Sigmoid colon (tissue), 7 donors: Measurements from ENCODE around the gene MAST4. TPM values are rescaled to one million over a fixed set of nuclear protein-coding genes. Genes with fewer than 3 reads are reported as not detected.

Source experiments
- DNase-seq: peaks from one replicate; pipeline ENCODE4 v3.0.0-alpha.2; 2019
- H3K27ac ChIP-seq, 4 donors: fragments of 200-600 bp; sonication (generic); one replicate each; pipeline ENCODE4 v1.5.1; 2016 to 2019; ENCODE audit warnings: mild to moderate bottlenecking in 1 of 4
- H3K27me3 ChIP-seq, 3 donors: fragments of 200-600 bp; sonication (generic); one replicate each; pipeline ENCODE4 v1.5.1; 2019; ENCODE audit warnings: mild to moderate bottlenecking in 1 of 3
- H3K36me3 ChIP-seq, 4 donors: fragments of 200-600 bp; sonication (generic); one replicate each; pipeline ENCODE4 v1.5.1; 2016 to 2019
- H3K4me1 ChIP-seq, 4 donors: fragments of 200-600 bp; sonication (generic); one replicate each; pipeline ENCODE4 v1.5.1; 2017 to 2019
- H3K4me3 ChIP-seq, 4 donors: fragments of 200-600 bp; sonication (generic); one replicate each; pipeline ENCODE4 v1.5.1; 2017 to 2019; ENCODE audit warnings: mild to moderate bottlenecking in 2 of 4, moderate library complexity in 1 of 4
- H3K9me3 ChIP-seq, 4 donors: fragments of 200-600 bp in 3 of 4; sonication (generic) in 3 of 4; one replicate each; pipeline versions ENCODE4 v1.5.1 to v1.6.1; 2013 to 2019
- EP300 ChIP-seq, 4 donors: sonication (generic); formaldehyde crosslinking; IDR thresholded peaks; one replicate each; pipeline ENCODE4 v1.6.1; 2017; ENCODE audit warnings: antibody characterized with exemption in 4 of 4
- POLR2A ChIP-seq, 2 donors: fragments of 450-650 bp; IDR thresholded peaks; one replicate each; pipeline ENCODE4 v1.6.1; 2016; ENCODE audit warnings: antibody characterized with exemption in 2 of 2, mild to moderate bottlenecking in 2 of 2, moderate library complexity in 2 of 2
- POLR2AphosphoS5 ChIP-seq, 4 donors: sonication (generic); formaldehyde crosslinking; IDR thresholded peaks; one replicate each; pipeline ENCODE4 v1.6.1; 2017; ENCODE audit warnings: antibody characterized with exemption in 4 of 4
- WGBS, 2 donors: extraction: QIAGEN DNeasy Blood & Tissue Kit; methylation state at CpG; one replicate each; pipeline ENCODE4 v1.1.7; 2013; 5-methylcytosine and 5-hydroxymethylcytosine counted together
- intact Hi-C: fragments of 100-400 bp; cut with DNase I; formaldehyde crosslinking; loops from one replicate; pipeline ENCODE4 v1.15.1; 2023
- polyA plus RNA-seq, 3 donors: library from polyadenylated mRNA; stranded (reverse); fragments of 200-250 nt; gene quantifications; one replicate each; pipeline ENCODE4 v1.2.3, GENCODE V29; 2013
- total RNA-seq, 4 donors: library from RNA; depleted of rRNA; stranded (reverse); fragments of >200 nt; gene quantifications; one replicate each; pipeline ENCODE4 v1.1.0, GENCODE V29; 2016
- TF ChIP-seq, protein P1 (sequence below), 4 experiments: fragments of 450-650 bp in 3 of 4; fragments of 200-600 bp in 1 of 4; IDR thresholded peaks; one replicate each; pipeline ENCODE4 v1.5.1; 2016 to 2019; ENCODE audit warnings: antibody characterized with exemption in 4 of 4, mild to moderate bottlenecking in 3 of 4, moderate library complexity in 2 of 4
- donor health status: healthy with polysubstance abuse.
- donor health status: Bipolar disorder and iron deficiency.
- donor health status: healthy.

MAST4 gene
- total and polyA plus RNA-seq, 7 donors: 1.6 to 30.7 (median 15.7) TPM

DNA sequence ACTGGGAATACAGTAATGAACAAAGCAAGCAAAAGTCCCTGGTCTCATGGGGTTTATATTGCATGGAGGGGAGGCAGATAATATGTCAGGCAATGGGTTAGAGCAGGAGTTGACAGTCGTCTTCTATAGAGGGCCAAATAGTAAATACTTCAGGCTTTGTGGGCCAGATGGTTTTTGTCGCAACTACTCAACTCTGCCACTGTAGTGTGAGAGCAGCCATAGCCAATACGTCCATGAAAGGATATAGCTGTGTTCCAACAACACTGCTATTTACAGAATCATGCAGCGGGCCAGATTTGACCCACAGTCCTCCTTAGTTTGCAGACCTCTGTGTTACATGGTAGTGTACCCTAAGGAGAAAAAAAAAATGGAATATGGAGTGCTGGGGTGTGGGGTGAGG lies 25.5 kb downstream of the MAST4 start:
- Histone ChIP-seq H3K36me3 (no peaks in the 10 kb centered on the region), H3K27ac (no peak overlapping the region), H3K4me3 (no peak overlapping the region), H3K4me1 (no peaks in the 10 kb centered on the region), H3K9me3 (no peaks in the 10 kb centered on the region), H3K27me3 (no peaks in the 10 kb centered on the region)
- no peak for DNase-seq
- intact Hi-C loops: no loop called here
- TF ChIP-seq EP300 (IDR thresholded peaks at IDR 0.05): no peak
- WGBS, 2 donors: 83 to 87% methylated on average over 4 of the region's 4 CpGs

DNA sequence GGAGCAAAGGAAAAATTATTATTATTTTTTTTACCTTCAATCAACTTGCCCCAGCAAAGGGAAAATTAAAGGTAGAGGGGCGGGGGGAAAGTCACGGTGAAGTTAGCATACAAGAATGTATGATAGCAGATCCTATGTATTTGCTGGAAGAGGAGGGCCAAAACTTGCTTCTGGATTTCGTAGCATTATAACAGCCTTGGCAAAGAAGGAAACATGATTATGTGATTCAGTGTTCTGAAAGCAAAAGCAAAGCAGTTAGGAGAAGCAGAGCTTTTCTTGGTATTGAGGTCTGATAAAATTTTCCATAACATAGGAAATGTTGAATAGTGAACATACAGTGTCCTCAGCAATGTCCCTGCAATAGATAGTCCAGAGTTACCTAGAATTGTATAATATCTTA lies 32.4 kb downstream of the MAST4 start:
- Histone ChIP-seq H3K27me3 (no peaks in the 10 kb centered on the region), H3K36me3 (no peaks in the 10 kb centered on the region), H3K4me3 (no peak overlapping the region), H3K27ac (no peak overlapping the region), H3K4me1 (no peaks in the 10 kb centered on the region), H3K9me3 (no peaks in the 10 kb centered on the region)
- DNase-seq: no peak
- WGBS, 2 donors: 79 to 82% methylated on average over 3 of the region's 3 CpGs
- intact Hi-C loops: no loop called here
- no peak for TF ChIP-seq POLR2A (IDR thresholded peaks at IDR 0.05)
- TF ChIP-seq EP300 (IDR thresholded peaks at IDR 0.05): no peak
- no peak for TF ChIP-seq POLR2AphosphoS5 (IDR thresholded peaks at IDR 0.05)
- TF ChIP-seq, protein P1, sequence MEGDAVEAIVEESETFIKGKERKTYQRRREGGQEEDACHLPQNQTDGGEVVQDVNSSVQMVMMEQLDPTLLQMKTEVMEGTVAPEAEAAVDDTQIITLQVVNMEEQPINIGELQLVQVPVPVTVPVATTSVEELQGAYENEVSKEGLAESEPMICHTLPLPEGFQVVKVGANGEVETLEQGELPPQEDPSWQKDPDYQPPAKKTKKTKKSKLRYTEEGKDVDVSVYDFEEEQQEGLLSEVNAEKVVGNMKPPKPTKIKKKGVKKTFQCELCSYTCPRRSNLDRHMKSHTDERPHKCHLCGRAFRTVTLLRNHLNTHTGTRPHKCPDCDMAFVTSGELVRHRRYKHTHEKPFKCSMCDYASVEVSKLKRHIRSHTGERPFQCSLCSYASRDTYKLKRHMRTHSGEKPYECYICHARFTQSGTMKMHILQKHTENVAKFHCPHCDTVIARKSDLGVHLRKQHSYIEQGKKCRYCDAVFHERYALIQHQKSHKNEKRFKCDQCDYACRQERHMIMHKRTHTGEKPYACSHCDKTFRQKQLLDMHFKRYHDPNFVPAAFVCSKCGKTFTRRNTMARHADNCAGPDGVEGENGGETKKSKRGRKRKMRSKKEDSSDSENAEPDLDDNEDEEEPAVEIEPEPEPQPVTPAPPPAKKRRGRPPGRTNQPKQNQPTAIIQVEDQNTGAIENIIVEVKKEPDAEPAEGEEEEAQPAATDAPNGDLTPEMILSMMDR (IDR thresholded peaks at IDR 0.05): no peak

DNA sequence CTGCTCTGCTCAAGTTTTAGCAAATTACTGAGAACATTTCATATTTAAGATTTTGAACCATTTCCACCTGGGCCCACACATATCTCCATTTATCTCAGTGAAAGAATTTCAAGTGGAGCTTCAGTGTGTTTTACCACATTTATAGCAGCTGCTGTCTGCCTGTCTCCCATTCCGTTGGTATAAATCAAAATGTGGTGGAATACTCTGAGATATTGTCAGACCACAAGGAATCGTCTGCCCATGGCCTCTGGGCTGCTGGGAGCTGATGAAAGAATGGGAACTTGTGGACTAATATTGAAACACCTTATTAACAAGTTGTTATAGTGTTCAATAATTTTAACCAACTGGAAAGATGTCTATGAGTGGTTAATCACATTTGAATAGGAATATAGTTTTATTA lies 33.3 kb downstream of the MAST4 start:
- TF ChIP-seq EP300 (IDR thresholded peaks at IDR 0.05) (no peak), POLR2AphosphoS5 (IDR thresholded peaks at IDR 0.05) (no peak), POLR2A (IDR thresholded peaks at IDR 0.05) (no peak)
- TF ChIP-seq, protein P1 (IDR thresholded peaks at IDR 0.05): no peak
- Histone ChIP-seq H3K27me3 (no peaks in the 10 kb centered on the region), H3K36me3 (no peaks in the 10 kb centered on the region), H3K4me3 (no peak overlapping the region), H3K27ac (no peak overlapping the region), H3K9me3 (no peaks in the 10 kb centered on the region), H3K4me1 (no peaks in the 10 kb centered on the region)
- DNase-seq: no peak
- WGBS, 2 donors: 79 to 81% methylated on average over 2 of the region's 2 CpGs
- intact Hi-C loops: no loop called here

DNA sequence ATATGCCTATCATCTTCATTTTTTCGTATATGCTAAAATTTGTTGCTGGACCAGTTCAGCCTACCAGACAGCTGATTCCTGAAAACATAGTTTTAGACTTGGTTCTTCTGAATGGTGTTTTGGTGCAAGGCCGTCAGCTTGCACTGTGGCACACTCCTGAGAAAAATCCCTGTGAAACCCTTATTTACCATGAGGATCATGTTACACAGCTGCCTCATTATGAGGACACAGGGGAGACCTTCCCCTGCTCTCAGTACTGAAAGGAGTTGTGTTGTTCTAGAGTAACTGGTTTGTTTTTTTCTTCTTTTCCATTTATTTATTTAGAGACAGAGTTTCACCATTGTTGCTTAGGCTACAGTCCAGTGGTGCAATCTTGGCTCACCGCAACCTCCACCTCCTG lies 37.6 kb downstream of the MAST4 start:
- no peaks in the 10 kb centered on the region for H3K27me3 ChIP-seq
- WGBS, 2 donors: 87 to 89% methylated on average over 3 of the region's 3 CpGs
- intact Hi-C loops: no loop called here
- H3K4me1 ChIP-seq: no peaks in the 10 kb centered on the region
- no peaks in the 10 kb centered on the region for H3K9me3 ChIP-seq
- no peak for DNase-seq
- no peaks in the 10 kb centered on the region for H3K36me3 ChIP-seq
- no peak for TF ChIP-seq POLR2AphosphoS5 (IDR thresholded peaks at IDR 0.05)
- TF ChIP-seq, protein P1 (IDR thresholded peaks at IDR 0.05): no peak
- TF ChIP-seq EP300 (IDR thresholded peaks at IDR 0.05): no peak
- no peak for TF ChIP-seq POLR2A (IDR thresholded peaks at IDR 0.05)
- no peak overlapping the region for H3K4me3 ChIP-seq
- no peak overlapping the region for H3K27ac ChIP-seq

DNA sequence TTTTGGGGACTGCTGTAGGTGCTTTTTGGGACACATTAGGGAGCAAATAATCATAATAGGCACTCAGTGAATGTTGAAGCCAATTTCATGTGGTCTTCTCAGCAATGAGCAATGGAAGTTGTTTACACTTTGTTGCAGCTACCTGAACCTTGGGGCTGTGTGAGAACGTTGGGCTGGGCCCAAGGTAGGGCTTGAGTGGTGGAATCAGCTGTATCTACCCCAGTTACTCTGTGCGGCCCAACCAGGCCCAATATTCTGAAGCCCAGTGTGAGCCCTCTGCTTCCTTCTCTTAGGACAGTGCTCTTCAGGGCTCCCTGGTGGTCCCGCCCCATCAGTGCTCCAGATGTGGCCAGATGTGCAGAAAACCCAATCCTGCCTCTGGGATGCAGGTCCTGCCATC lies 38.4 kb downstream of the MAST4 start:
- WGBS, 2 donors: 74 to 78% methylated on average over 3 of the region's 3 CpGs
- H3K4me3 ChIP-seq: no peak overlapping the region
- H3K4me1 ChIP-seq: no peaks in the 10 kb centered on the region
- H3K27me3 ChIP-seq: no peaks in the 10 kb centered on the region
- H3K9me3 ChIP-seq: no peaks in the 10 kb centered on the region
- no peak overlapping the region for H3K27ac ChIP-seq
- intact Hi-C loops: no loop called here
- no peaks in the 10 kb centered on the region for H3K36me3 ChIP-seq
- TF ChIP-seq POLR2AphosphoS5 (IDR thresholded peaks at IDR 0.05) (no peak), POLR2A (IDR thresholded peaks at IDR 0.05) (no peak), EP300 (IDR thresholded peaks at IDR 0.05) (no peak)
- TF ChIP-seq, protein P1 (IDR thresholded peaks at IDR 0.05): no peak
- DNase-seq: no peak
